Measurements from ENCODE around the gene TXNDC5.

DNA sequence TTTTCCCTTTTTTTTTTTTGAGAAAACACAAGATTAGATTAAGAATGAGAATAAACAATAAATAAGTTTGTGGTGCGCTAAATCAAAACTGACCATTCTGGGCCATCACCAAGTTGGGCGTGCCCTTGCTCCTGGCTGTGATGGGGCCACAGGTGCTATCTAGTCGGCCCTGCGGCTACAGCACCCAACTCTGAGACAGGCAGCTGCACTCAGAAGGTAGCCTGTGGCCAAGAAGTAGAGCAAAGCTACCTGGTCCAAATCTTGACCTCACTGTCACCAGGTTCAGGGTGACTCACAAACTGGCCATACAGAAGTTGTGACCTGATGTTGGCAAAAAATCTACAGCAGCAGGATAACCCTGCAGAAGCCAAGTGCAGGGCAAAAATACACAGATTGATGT lies 3.4 kb downstream of the TXNDC5 start:
- TF ChIP-seq MXD4 (CRISPR knock-in tag; IDR thresholded peaks at IDR 0.05) (no peak), POLR2A (IDR thresholded peaks at IDR 0.05; ENCODE audit: insufficient read depth in 1 of 2, low read depth in 2 of 2, low read length in 2 of 2) (no peak; a peak in 1 of 4 replicates), CHD4 (IDR thresholded peaks at IDR 0.05; ENCODE audit: borderline replicate concordance, low read length) (no peak), POLR2AphosphoS2 (IDR thresholded peaks at IDR 0.05; ENCODE audit: low read depth, low read length) (no peak), ZBTB8A (CRISPR knock-in tag; IDR thresholded peaks at IDR 0.05; ENCODE audit: borderline replicate concordance, low read depth) (no peak), NR3C1 (CRISPR knock-in tag; IDR thresholded peaks at IDR 0.05) (no peak)
- TF ChIP-seq, protein P1, sequence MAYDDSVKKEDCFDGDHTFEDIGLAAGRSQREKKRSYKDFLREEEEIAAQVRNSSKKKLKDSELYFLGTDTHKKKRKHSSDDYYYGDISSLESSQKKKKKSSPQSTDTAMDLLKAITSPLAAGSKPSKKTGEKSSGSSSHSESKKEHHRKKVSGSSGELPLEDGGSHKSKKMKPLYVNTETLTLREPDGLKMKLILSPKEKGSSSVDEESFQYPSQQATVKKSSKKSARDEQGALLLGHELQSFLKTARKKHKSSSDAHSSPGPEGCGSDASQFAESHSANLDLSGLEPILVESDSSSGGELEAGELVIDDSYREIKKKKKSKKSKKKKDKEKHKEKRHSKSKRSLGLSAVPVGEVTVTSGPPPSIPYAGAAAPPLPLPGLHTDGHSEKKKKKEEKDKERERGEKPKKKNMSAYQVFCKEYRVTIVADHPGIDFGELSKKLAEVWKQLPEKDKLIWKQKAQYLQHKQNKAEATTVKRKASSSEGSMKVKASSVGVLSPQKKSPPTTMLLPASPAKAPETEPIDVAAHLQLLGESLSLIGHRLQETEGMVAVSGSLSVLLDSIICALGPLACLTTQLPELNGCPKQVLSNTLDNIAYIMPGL (CRISPR knock-in tag; IDR thresholded peaks at IDR 0.05; ENCODE audit: borderline replicate concordance in 1 of 2, low read depth in 1 of 2): no peak
- TF ChIP-seq, protein P2, sequence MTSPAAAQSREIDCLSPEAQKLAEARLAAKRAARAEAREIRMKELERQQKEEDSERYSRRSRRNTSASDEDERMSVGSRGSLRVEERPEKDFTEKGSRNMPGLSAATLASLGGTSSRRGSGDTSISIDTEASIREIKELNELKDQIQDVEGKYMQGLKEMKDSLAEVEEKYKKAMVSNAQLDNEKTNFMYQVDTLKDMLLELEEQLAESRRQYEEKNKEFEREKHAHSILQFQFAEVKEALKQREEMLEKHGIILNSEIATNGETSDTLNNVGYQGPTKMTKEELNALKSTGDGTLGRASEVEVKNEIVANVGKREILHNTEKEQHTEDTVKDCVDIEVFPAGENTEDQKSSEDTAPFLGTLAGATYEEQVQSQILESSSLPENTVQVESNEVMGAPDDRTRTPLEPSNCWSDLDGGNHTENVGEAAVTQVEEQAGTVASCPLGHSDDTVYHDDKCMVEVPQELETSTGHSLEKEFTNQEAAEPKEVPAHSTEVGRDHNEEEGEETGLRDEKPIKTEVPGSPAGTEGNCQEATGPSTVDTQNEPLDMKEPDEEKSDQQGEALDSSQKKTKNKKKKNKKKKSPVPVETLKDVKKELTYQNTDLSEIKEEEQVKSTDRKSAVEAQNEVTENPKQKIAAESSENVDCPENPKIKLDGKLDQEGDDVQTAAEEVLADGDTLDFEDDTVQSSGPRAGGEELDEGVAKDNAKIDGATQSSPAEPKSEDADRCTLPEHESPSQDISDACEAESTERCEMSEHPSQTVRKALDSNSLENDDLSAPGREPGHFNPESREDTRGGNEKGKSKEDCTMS (CRISPR knock-in tag; conservative IDR thresholded peaks at IDR 0.05): no peak
- TF ChIP-seq, protein P3, sequence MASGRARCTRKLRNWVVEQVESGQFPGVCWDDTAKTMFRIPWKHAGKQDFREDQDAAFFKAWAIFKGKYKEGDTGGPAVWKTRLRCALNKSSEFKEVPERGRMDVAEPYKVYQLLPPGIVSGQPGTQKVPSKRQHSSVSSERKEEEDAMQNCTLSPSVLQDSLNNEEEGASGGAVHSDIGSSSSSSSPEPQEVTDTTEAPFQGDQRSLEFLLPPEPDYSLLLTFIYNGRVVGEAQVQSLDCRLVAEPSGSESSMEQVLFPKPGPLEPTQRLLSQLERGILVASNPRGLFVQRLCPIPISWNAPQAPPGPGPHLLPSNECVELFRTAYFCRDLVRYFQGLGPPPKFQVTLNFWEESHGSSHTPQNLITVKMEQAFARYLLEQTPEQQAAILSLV (CRISPR knock-in tag; IDR thresholded peaks at IDR 0.05; ENCODE audit: borderline replicate concordance): no peak
- TF ChIP-seq, protein P4, sequence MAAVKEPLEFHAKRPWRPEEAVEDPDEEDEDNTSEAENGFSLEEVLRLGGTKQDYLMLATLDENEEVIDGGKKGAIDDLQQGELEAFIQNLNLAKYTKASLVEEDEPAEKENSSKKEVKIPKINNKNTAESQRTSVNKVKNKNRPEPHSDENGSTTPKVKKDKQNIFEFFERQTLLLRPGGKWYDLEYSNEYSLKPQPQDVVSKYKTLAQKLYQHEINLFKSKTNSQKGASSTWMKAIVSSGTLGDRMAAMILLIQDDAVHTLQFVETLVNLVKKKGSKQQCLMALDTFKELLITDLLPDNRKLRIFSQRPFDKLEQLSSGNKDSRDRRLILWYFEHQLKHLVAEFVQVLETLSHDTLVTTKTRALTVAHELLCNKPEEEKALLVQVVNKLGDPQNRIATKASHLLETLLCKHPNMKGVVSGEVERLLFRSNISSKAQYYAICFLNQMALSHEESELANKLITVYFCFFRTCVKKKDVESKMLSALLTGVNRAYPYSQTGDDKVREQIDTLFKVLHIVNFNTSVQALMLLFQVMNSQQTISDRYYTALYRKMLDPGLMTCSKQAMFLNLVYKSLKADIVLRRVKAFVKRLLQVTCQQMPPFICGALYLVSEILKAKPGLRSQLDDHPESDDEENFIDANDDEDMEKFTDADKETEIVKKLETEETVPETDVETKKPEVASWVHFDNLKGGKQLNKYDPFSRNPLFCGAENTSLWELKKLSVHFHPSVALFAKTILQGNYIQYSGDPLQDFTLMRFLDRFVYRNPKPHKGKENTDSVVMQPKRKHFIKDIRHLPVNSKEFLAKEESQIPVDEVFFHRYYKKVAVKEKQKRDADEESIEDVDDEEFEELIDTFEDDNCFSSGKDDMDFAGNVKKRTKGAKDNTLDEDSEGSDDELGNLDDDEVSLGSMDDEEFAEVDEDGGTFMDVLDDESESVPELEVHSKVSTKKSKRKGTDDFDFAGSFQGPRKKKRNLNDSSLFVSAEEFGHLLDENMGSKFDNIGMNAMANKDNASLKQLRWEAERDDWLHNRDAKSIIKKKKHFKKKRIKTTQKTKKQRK (IDR thresholded peaks at IDR 0.05; ENCODE audit: low read length): no peak
- TF ChIP-seq, protein P5, sequence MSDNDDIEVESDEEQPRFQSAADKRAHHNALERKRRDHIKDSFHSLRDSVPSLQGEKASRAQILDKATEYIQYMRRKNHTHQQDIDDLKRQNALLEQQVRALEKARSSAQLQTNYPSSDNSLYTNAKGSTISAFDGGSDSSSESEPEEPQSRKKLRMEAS (IDR thresholded peaks at IDR 0.05): no peak

All from HepG2 (cell line).